ENCODE data around the gene DOCK1.

Gene DOCK1

GRCh38 chr10:127351542-127351941 lies 446.3 kb downstream of the DOCK1 start:
- no peak for TF ChIP-seq CTCF (IDR thresholded peaks at IDR 0.05; ENCODE audit: extremely low read depth, insufficient read depth, missing control alignments)
- in situ Hi-C loops (cut with MboI; ENCODE audit: low pct_unique_long_range_greater_than_20kb, low sequenced_read_pairs, unreplicated experiment), result no loop called here
- DNase-seq (ENCODE audit: low spot score), result no peak

GRCh38 chr10:127353544-127353943 lies 448.3 kb downstream of the DOCK1 start:
- no peak for DNase-seq (ENCODE audit: low spot score)
- in situ Hi-C loops (cut with MboI; ENCODE audit: low pct_unique_long_range_greater_than_20kb, low sequenced_read_pairs, unreplicated experiment), result no loop called here
- no peak for TF ChIP-seq CTCF (IDR thresholded peaks at IDR 0.05; ENCODE audit: extremely low read depth, insufficient read depth, missing control alignments)

- no peak for DNase-seq (ENCODE audit: low spot score)
- in situ Hi-C loops (cut with MboI; ENCODE audit: low pct_unique_long_range_greater_than_20kb, low sequenced_read_pairs, unreplicated experiment), result no loop called here
- no peak for TF ChIP-seq CTCF (IDR thresholded peaks at IDR 0.05; ENCODE audit: extremely low read depth, insufficient read depth, missing control alignments)
These were observed 449.0 kb downstream of the DOCK1 start for GRCh38 chr10:127354255-127354654.

- no peak for DNase-seq (ENCODE audit: low spot score)
- no peak for TF ChIP-seq CTCF (IDR thresholded peaks at IDR 0.05; ENCODE audit: extremely low read depth, insufficient read depth, missing control alignments)
- in situ Hi-C loops (cut with MboI; ENCODE audit: low pct_unique_long_range_greater_than_20kb, low sequenced_read_pairs, unreplicated experiment), result no loop called here
These were observed 449.8 kb downstream of the DOCK1 start for GRCh38 chr10:127354992-127355391.

GRCh38 chr10:127356360-127356759 lies 451.1 kb downstream of the DOCK1 start:
- TF ChIP-seq CTCF (IDR thresholded peaks at IDR 0.05; ENCODE audit: extremely low read depth, insufficient read depth, missing control alignments), result no peak
- in situ Hi-C loops (cut with MboI; ENCODE audit: low pct_unique_long_range_greater_than_20kb, low sequenced_read_pairs, unreplicated experiment), result no loop called here
- no peak for DNase-seq (ENCODE audit: low spot score)

- DNase-seq (ENCODE audit: low spot score), result no peak
- in situ Hi-C loops (cut with MboI; ENCODE audit: low pct_unique_long_range_greater_than_20kb, low sequenced_read_pairs, unreplicated experiment), result no loop called here
- no peak for TF ChIP-seq CTCF (IDR thresholded peaks at IDR 0.05; ENCODE audit: extremely low read depth, insufficient read depth, missing control alignments)
These were observed 452.0 kb downstream of the DOCK1 start for GRCh38 chr10:127357265-127357664.

- DNase-seq (ENCODE audit: low spot score), result no peak
- in situ Hi-C loops (cut with MboI; ENCODE audit: low pct_unique_long_range_greater_than_20kb, low sequenced_read_pairs, unreplicated experiment), result no loop called here
- TF ChIP-seq CTCF (IDR thresholded peaks at IDR 0.05; ENCODE audit: extremely low read depth, insufficient read depth, missing control alignments), result no peak
These were observed 453.1 kb downstream of the DOCK1 start for GRCh38 chr10:127358337-127358736.
